NCI-H2107 treated with DMSO at 0.1 percent for 48 hours (cell line): Measurements from ENCODE around the gene FBXL7.
A peak's percentile ranks its signal among the peaks of the same experiment; 100 is the strongest.

Experiments
- DNase-seq: peaks from one replicate; lab custom pipeline; 2025; ENCODE audit not compliant: unreplicated experiment; lab: John Stamatoyannopoulos, UW

Gene FBXL7

DNA sequence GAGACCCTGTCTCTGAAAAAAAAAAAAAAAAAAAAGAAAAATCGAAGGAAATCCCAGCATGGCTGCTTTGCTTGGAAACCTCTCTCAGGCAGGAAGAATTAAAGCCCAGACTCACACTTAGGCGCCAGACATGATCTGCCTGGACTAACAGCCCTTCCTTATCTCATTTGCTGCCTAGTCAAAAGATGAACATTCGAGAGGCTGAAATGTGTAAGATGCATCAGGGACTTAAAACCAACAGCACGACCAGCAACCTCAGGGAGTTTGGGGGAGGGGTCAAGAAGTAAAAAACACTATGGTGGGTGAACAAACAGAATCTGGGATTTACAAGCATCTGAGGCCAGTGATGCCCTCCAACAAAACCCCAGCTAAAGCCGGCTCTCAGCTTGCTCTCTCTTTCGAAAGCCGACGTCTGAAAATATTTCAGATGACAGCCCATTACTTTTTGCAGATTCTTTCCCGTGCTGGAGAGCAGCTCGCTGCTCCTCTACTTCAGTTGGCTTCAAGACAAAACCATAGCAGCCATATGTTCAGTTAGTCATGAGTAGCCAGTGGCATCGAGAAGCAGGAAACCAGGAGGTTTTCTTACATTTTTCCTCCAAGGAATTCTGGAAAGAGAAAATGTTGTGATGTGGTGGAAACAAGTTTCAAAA is 429.8 kb downstream of the FBXL7 start:
- no peak for DNase-seq

DNA sequence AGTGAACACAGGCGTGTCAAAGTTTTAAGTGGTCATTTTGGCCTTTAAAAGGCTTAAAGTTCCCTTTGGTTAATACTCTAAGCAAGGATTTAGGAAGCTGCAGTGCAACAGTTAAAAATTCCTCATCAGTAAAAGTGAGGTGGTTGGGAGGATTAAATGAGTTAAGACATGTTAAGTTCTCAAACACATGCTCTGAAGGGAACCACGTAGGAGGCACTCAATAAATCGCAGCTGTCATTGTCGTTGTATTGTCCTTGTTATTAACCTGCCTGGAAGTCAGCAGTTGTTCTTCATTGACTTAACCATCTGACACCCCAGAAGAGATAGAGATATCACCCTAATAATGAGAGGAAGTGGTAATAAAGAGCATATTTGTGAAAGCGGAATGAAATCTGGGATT is 432.1 kb downstream of the FBXL7 start:
- DNase-seq: no peak

DNA sequence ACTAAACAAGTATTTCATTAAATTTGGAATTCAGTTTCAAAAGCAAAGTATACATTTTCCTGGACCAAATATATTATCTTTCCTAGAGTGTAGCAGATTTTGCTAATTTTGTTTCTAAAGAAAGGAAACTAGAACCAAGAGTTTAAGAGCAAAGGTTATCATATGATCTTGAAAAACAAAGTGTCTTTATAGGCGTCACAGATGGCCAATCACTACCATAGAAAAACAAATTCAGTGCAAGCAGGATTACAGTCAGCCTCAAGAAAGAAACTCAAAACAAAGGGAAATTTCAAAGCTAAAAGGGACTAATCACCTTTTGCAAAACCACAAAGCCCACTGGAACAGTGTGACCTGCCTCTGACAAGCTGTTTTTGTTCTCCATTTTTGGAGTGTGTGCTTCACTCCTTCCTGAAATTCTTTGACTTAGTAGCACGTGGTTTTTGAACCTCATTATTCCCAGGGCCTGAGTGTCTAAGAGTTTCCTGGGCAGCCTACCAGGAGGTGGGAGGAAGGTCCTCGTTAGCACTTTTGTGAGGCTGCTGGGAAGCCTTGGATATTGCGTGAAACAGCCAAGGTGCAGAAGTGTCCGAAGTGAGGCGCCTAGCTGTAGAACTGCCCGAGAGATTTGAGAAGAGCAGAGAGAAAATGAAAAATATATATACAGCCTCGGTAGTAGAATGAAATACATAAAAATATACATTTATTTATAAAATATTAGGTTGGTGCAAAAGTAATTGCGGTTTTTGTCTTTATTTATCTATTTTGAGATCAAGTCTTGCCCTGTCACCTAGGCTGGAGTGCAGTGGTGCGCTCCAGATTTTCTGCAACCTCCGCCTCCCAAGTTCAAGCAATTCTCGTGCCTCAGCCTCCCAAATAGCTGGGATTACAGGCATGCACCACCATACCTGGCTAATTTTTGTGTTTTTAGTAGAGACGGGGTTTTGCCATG is 433.6 kb downstream of the FBXL7 start:
- peak; percentile 24 for DNase-seq

DNA sequence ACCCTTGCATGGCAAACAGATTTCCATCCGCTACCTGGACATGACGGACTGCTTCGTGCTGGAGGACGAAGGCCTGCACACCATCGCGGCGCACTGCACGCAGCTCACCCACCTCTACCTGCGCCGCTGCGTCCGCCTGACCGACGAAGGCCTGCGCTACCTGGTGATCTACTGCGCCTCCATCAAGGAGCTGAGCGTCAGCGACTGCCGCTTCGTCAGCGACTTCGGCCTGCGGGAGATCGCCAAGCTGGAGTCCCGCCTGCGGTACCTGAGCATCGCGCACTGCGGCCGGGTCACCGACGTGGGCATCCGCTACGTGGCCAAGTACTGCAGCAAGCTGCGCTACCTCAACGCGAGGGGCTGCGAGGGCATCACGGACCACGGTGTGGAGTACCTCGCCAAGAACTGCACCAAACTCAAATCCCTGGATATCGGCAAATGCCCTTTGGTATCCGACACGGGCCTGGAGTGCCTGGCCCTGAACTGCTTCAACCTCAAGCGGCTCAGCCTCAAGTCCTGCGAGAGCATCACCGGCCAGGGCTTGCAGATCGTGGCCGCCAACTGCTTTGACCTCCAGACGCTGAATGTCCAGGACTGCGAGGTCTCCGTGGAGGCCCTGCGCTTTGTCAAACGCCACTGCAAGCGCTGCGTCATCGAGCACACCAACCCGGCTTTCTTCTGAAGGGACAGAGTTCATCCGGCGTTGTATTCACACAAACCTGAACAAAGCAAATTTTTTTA is 436.7 kb downstream of the FBXL7 start:
- no peak for DNase-seq

DNA sequence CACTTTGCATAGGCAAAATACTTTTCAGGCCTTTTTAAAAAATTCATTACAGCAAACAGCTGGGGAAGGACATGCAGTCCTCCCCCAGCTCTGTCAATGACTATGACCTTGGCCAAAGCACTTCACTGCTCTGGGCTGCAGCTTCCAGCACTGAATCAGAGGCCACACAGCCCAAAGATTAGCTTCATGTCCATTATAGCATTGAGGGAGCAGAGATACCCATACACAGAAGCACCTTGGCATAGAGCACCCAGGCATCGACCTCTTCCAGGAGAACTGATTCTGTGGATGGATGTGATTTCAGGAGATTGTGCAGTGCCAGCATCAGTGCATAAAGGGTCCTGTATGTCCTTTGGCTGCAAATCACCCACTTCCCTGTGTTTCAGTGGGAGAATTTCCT is 437.7 kb downstream of the FBXL7 start:
- DNase-seq: no peak

DNA sequence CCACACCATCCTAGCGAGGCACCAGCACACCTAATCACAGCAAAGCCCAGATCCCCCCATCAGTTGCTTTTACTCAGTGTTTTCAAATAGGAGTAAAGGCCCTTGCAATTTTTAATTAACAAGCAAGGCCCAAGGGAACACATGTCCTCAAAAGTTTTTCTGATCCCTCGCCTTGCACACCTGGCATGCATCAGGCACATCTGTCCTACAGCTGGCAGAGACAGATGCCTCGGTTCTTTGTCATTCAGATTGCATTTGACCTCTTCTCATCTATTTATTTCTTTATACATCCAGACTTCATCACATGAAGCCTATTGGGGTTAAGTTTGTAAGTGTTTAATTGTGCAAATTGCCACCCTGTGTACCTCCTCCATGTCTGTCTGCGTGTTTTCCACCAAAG is 438.2 kb downstream of the FBXL7 start:
- no peak for DNase-seq

DNA sequence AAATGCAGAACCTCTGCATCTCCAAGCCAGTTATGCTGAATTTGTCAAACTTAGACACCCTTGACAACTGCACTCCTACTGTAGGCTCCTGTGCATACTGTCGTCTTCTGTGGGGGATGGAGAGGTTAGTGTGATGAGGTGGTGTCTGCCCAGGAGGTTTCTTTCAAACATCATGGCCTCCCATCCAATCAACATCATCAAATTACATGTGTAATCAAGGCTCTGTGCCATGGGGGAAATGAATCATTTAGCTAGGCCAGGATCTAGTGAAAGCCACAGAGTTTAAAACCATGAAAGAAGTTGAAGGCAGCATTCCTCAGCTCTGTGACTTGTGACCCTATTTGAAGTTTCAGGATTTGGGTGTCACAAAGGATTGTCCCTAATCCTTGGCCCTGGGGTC is 439.0 kb downstream of the FBXL7 start:
- no peak for DNase-seq

DNA sequence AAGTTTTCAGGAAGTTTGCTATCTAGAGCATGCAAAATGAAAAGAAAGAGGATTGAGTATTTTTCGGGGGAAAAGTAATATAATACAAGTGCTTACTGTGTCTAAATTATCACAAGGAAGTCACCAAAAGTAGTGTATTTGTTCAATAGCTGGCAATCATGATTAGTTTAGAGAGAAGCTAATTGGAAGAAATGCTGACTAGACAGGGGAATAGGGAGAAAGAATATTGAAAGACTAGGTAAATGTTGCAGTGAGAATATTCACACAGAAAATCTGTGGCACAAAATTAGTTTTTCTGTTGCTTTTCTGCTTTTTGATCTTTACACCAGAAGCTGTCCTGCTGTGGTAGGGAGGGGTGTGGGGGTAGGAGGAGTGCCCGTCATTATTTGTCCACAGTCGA is 440.9 kb downstream of the FBXL7 start:
- no peak for DNase-seq

DNA sequence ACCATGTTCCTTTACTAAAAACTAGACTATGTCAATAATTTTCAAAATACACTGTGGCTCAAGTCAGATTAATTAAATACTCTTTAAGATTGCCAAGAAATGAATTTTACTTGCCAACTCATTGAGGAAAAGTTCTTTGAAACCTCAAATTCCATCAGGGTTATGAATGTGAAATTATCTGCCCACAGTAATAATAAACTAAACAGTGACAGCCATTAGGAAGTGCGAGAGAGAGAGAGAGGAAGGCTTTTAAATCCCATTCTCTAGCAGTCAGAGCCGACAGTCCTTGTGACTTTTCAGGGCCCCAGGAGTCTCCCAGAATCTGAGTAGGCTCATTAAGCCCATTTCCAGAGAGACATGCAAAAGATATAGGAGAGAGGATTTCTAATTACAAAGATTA is 443.5 kb downstream of the FBXL7 start:
- no peak for DNase-seq

DNA sequence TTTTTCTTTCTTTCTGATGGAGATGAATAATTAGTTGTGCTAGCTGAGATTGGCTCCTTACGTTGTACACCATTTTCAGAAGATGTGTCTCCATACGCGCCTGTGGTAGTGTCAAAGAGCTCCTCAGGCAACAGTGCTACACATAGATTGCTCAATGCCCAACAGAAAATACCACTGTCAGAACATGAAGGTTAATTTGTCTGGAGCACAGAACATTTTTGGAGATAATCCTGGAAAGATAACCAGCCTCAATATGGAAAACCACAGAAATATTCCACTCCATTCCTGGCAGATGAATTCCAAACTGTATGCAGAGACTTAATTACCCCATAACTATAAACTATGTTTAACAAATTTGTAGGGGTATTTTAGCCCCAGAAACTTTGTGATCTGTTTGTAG is 446.0 kb downstream of the FBXL7 start:
- no peak for DNase-seq

DNA sequence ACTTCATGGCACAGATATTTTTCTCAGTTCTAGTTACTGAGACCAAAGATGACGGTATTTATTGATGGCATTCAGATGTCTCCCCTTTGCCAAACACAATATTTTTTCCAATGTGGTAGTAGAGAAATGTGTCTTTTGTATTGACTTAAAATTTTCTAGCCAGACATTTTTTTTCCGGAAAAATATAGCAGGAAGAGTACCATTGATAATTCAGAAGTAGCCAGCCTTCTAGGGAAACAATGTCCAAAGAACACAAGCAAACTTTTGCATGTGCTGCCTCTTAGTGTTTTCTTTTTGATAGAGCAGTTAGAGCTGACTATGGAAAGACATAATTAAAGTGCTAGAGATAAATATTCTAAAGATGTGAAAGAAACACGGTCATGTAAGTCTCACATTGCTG is 448.2 kb downstream of the FBXL7 start:
- DNase-seq: no peak

DNA sequence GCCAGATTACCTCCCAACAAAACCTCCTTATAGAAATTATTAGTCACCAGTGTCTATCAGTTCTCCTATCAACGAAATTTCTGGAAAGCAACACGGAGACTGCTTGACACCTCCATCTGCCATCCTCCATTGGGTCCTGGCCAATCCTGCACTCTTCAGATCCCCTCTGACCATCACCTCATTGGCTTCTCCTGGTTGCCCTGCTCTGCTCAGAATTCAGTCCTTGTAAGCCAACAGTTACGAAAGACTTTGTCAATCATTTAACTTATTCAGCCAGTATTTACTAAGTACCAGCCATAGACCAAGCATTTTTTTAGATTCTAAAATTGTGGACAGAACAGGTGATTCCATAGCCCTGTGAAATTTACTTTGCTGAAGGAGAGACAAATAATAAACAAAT is 451.1 kb downstream of the FBXL7 start:
- no peak for DNase-seq

DNA sequence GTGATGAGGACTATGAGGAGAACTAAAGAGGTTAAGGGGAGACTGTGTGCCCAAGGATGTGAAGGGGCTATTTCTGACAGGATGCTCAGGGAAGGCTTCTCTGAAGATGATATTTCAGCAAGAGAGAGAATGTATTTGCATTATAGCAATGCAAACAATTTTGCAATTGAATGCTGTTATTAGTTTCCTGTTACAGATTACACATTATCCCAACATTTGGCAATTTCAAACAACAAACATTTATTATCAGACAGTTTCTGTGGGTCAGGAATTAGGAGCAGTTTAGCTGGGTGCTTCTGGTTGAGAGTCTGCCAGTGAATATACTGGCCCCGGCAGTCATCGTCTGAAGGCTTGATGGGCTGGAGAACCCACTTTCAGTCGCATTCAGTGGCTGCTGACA is 451.6 kb downstream of the FBXL7 start:
- DNase-seq: no peak

DNA sequence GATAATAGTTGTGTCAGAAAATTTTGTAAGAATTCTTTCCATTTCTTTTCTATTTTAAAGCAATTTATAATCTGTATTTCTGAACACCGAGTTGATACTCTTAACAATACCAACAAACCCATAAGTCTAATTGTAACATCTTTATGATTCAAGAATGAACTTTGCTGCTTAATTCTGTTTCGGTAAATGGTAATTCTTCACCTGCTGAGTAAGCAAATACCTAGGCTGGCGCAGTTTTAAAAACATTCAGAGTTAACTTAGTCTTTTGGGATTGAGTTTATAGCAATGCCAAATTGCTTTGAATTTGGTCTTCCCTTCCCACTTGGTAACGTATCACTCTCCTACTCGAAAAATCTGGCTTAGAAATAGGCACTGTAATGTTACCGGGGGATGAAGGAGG is 456.6 kb downstream of the FBXL7 start:
- DNase-seq: no peak

DNA sequence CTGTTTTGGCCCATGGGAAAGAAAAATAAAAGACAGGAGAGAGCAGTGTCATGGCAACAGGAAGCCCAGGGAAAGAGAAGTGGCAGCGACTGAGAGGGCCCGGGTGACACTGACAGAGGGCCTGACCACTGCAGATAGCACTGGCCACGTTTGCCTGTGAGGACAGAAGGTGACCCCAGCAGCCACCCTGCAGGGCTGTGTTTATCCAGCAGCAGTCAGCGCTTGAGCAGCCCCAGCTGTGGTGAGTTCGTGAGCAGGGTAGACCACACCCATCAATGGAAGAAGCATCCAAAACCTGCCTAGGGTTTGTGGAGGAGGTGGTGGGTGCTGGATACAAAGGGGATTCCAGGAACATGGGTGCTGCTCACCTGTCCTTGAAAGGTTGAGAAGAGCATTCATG is 457.1 kb downstream of the FBXL7 start:
- DNase-seq: no peak

DNA sequence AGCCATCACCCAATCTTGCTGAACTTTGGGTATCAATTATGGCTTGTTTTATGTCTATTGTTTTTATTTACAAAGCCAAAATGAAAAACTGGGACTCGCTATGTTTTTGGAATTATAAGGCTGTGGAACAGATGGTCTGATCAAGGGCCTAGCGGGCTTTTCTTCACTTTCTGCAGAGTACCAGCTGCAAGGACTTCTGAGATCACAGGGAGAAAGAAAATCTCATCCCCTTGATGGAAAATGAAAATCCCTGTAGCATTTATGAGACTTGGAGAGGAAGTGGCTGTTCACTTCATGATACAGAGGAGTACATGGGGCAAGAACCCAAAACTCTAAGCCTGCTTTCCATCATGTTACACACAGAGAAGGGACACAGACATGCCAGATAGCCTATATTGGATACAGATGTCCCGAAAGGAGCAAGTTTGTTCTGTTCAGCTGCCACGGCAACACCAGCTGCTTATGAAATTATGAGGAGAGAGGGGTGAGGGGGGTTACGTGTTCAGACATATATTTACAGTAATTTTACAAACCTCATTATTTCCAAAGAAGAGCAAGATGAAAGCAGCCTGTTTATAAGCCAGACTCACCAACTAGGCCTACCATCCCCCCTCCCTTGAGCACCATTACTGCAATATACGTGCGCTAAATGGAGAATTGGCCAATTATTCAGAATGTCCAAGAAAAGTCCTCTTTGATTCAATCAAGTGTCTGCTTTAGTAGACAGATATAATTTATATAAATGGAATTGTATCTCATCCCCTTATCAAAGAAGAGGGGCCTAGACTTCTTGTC is 459.6 kb downstream of the FBXL7 start:
- no peak for DNase-seq

DNA sequence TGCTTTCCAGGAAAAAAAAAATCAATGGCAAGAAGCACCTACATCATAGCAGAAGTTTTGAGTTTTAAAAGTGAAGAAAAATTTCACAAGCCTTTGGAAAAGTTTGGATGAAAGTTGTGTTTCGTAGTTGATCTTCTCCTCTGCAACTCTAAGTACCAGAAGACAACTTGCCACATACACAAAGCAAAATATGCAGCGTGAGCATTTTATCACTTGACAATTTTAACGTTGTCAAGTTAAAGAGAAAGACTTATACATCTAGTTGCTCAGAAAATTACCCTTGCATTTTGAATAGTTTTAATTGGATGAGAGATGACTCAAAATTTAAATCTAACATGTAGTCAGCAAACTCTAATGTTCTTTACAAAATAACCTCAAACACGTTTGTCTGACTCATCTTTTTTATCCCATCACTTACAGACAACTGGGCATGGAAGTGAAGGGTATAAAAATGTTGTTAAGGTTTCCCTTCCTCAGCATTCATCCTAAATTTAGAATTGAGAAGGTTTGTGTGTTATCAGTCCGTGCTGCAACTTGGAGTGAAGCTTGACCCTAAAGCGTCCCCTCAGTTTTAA is 466.2 kb downstream of the FBXL7 start:
- DNase-seq: no peak

DNA sequence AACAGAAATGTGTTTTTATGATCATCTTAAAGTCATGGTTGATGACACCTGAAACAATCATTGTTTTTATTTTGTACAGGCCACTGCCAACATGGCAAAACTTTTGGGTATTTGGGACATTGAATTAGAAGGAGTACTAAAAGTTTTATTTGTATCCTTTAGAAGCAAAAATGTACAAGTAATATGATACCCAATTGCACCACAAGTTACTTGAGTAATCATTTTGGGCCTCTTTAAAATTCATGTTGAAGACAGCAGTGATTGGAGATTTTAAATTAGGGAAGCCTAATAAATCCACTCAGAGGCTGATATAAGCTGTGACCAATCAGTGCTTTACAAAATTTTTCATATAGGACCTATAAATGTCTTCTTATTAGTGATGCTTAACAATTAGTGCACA is 466.7 kb downstream of the FBXL7 start:
- no peak for DNase-seq

DNA sequence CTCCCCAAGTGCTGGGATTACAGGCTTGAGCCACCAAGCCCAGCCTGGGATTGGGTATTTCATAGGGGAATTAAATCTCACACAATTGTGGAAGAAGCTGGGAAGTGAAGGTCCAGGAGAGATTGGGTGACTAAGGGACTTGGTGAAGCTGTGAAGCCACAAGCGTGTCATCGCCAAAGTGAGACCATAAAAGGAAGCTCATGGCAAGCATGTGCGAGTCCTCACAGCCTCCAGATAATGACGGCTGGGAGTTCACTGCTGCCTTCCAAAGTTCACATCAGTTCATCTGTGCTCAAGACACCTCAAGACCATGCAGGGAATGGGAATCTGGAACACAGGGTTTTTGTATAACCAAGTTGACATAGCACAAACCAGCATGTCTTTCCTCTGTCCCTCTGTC is 469.0 kb downstream of the FBXL7 start:
- no peak for DNase-seq

DNA sequence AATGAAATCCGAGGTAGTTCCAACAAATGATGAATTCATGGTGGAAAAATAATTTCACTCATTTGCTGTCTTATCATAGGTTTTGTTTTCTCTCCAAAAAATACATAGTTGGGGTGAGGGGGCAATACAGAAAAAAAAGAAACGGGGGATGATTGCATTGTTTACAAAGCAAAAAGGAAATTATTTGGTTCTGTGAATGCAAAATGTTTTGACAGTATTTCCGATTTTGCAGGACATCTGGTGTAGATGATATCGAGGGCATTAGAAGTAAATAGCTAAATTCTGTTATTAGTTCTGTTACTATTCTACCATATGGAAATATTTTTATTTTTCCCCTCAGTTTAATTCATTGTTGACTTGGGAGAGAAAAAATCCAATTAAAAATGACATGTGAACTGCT is 477.9 kb downstream of the FBXL7 start:
- DNase-seq: no peak

DNA sequence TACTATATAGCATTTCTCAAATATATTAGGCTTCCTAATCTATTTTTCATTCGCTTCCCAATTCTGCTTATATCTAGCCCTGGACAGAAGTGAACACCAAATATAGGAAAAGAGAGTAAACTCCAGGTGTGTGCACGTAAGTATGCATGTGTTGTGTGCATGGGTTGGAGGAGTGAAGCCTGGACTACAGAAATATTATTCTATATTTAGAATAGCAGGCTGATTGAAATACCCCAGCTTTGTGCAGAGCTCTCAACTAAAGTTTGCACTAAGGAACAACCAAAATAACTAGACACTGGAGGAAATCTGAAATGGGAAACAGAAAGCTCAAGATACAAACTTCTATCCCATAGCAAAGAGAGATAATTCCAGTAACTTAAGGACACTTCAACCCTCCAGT is 480.9 kb downstream of the FBXL7 start:
- DNase-seq: no peak
